PFSK-1 (cell line): Measurements from ENCODE around the gene FAM186B.

ENCODE experiments used
- POLR2AphosphoS5 ChIP-seq: IDR thresholded peaks from 2 replicates; pipeline ENCODE4 v1.6.1; 2012; ENCODE audit warnings: low read depth, mild to moderate bottlenecking, control low read depth, low read length, moderate library complexity
- REST ChIP-seq, 2 experiments: IDR thresholded peaks; 2 replicates each; pipeline versions ENCODE4 v1.6.1 to v1.8.0; 2011 to 2012; ENCODE audit warnings: low read depth in 2 of 2, low read length in 2 of 2, control low read depth in 1 of 2, inconsistent platforms in 1 of 2, mild to moderate bottlenecking in 1 of 2, moderate library complexity in 1 of 2; ENCODE audit not compliant: insufficient read depth in 1 of 2
- SIN3A ChIP-seq: IDR thresholded peaks from 2 replicates; pipeline ENCODE4 v1.6.1; 2012; ENCODE audit warnings: mild to moderate bottlenecking, low read length, moderate library complexity, borderline replicate concordance; ENCODE audit not compliant: insufficient read depth
- TAF1 ChIP-seq: IDR thresholded peaks from 2 replicates; pipeline ENCODE4 v1.6.1; 2012; ENCODE audit warnings: low read length, control low read depth, borderline replicate concordance; ENCODE audit not compliant: insufficient read depth

- no peak for TF ChIP-seq POLR2AphosphoS5
- no peak for TF ChIP-seq TAF1
- no peak for TF ChIP-seq REST (IDR thresholded peaks at IDR 0.05; ENCODE audit: insufficient read depth in 1 of 2, low read depth in 2 of 2, low read length in 2 of 2)
- TF ChIP-seq SIN3A = no peak
Measured at GRCh38 chr12:49565406-49566265, 39.8 kb downstream of the FAM186B start.
